SK-N-DZ (cell line): ENCODE data around the gene PIGQ.

ENCODE experiments used
- DNase-seq: peaks from one replicate; pipeline ENCODE4 v3.0.0-alpha.2; 2015; ENCODE audit warnings: low spot score

Gene PIGQ

DNA sequence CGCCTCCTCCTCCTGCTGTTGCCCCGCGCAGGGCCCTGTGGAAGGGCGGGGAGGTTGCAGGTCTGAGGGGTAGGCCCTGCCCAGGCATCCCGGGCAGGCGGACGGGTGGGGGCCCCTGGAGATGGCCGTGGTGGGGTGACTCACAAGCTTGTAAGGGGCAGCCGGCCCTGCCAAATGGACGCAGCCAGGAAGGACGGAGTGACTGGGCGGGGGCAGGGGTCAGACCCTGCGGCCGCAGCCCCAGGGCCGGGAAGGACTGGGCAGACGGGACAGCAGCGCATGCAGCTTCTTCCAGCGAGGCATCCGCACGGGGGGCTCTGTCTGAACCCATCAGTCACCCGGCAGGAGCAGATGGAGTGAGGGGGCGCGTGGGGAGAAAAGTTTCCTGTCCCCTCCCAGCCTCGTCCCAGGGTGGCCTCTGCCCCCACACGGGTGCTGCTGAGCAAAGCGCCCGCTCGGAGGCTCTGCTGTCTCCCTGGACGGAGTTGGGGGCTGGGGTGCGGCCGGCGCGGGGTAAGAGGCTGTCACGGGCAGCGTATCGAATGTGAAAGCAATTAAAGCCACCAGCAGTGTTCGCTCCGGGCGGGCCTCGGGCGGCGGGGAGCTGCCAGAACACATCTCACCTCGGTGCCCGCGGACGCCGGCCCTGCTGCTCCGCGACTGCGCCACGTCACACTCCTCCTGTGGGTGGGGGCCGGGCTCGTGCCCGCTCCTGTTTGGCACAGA, 15.0 kb upstream of the PIGQ start:
- no peak for DNase-seq

DNA sequence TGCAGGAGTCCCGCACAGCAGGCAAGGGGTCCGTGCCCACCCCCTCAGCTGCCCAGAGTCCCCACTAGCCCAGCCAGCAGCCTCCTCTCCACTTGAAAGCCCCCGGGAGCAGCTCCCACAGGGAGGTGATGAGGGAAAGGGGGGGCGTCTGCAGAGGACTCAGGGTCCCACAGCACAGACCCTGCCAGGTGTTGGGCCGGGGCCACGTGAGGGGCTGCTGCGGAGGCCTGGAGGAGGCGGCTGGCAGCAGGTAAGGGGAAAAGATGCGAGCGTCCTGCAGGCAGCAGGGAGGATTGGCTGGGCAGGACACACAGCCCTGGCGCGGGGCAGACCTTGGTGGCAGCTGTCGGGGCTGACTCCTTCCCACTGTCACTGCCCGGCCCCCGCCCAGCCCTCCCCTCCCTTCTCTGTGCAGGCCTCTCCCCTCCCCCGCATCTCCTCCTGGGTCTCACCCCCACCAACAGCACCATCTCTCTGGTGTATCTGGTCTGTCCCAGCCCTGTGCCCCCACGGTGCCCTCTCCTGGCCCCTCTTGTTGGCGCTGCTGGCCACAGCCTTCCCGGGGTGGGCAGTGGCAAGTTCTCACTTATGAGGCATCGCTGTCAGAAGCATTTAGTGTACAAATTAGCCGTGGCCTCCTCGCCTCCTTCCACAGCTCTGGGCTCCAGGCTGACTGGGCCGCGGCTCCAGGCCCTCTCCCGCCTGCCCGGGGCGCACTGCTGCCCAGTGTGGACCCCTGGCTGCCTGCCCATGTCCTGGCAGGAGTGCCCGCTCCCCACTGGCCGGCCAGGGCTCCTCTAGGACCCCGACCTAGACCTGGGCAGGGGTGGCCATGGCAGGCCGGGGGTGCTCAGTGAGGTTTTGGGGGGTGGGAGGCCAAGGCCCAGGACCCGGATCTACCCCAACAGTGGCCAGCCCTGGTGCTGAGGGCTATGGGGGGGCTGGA, 14.0 kb upstream of the PIGQ start:
- no peak for DNase-seq

DNA sequence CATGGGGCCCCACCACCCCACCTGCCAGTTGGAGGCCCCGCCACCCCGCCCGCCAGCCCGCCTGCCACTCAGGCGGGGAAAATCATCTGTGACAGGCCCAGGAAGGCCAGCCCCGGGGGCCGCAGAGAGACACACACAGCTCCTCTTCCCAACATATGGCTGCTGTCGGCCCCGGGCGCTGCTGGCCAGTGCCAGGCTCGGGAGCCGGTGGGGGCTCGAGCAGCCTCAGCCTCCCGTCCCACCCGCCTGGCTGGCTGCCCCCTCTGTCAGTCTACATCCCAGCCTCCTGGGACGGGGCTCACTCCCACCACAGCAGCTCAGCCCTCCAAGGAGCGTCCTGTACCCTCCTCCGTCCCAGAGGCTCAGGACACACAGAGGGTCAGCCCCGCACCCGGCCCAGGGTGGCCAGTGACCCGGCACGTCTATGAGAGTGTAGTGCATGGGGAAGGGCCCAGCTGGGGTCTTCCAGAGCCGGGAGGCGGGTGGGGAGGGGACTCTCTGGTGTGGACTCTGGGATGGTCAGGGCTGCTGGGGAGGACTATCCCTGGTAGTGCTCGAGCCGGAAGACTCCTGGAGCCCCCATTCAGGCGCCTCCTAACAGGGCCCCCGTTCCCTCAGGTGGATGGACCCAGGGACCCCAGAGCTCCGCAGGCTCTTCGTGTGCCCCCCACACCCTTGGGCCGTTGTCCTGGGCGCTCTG, 13.1 kb upstream of the PIGQ start:
- DNase-seq: no peak

DNA sequence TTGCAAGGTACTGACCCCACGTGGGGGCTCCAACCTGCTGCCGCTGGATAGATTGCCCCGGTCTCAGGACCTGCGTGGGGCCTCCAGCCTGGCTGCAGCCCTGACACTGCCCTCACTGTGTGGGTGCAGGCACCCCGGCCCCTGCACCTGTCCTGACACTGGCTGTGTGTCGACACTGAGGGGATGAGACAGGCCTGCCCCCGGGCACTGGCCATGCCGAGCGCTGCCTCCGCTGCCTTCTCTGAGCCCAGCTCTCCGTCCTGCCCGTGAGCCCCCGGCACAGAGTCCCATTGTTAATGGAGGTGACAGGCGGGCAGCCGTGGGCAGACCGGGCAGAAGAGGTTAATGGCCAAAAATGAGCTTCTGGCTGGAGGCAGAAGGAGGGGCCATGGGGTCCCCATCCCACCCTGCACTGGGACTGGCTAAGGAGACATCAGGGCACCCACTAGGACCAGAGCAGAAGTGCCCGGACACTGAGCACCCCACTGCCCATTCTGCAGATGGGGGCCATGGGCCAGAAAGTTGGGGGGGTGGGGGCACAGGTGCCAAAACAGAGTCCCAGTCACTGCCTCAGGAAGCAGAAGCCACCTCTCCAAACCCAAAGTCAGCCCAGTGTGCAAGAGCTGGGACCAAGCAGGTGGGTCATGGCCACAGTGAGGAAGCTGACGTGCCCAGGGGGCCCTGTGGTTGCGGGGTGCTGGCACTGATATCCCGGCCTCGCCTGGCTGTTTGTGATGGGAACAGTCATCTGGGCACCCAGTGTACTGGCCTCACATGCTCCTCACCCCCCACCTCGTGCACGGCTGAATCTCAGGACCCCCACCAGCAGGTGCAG, 12.1 kb upstream of the PIGQ start:
- DNase-seq: no peak

DNA sequence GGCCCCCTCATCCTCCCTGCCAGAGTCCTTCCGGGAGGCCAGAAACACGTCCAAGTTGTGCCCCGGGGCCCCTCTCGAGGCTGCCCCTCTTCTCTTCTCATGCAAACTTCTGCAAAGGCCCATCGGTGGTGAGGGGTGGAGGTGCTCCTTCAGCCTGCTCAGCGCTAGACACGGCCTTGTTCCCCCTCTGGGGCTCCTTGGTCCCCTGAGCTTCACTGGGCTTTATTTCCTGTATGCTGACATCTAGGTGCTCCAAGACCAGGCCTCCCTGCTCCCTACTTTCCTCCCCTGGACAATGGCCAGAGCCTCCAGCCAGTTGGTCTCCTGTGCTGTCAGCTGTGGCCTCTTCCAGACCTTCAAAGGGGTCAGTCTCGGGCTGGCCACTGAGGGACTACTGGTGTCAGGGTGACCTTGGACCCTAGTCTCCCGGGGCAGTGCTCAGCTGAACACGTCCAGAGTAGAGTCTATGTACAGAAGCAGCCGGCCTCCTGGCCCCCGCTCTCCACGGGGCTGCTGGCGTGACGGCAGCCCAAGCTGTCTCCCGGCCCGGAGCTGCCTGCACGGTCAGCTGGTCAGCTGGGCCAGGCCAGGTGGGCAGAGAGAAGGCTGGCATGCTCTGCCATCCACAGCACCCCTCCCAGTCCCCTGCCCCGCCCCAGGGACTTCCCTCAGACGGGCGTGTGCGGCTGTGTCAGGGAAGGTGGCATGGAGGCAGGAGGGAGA, 11.3 kb upstream of the PIGQ start:
- DNase-seq: no peak

DNA sequence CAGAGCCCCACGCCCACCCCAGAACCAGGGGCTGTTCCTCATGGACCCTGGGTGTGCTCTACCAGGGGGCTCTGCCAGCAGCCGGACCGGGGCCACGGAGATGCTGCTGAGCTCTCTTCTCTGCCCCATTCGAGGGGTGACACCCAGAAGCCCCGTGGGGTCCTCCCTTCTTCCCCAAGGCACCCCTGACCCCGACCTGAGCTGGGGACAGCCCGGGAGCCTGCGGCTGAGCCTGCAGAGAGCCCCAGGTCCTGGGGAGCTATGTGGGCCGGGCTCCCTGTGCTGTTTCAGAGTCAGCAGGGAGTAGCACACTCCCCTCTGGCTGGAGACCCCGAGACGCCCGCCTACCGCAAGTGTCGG, 10.8 kb upstream of the PIGQ start:
- DNase-seq: no peak

DNA sequence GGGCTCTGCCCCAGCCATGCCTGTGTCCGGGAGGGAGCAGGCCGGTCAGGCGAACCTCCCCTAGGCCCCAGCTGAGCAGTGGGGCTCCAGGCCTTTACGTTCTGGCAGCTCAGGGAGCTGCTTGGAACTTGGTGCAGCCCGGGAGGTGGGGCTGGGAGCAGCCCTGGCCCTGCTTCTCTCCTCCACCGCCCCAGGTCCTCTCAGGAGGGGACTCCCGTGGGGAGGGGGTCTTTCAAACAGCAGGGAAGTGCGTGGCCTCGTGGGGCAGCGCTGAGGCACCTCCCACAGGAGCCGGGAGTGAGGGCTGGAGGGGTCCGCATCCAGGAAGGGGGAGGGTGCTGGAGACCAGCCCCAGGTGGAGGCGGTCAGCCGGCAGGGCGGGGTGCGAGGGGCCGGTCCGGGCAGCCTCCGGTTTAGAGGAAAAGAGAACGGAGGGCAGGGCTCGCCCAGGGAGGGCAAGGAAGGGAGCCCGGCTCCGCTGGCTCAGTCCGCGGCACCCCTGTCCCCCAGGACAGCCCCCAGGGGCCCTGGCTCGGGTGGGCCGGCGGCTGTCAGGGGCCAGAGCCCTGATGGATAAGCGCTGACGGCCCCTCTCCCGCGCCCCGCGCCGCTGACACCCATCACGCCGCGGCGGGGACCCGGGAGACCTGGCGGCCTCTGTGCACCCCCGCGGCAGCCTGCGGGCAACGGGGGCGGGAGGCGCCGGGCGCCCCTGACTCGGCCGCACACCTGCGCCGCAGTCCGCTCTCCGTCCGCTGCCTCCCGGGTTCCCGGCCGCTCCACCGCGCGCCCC, 10.2 kb upstream of the PIGQ start:
- DNase-seq: no peak

DNA sequence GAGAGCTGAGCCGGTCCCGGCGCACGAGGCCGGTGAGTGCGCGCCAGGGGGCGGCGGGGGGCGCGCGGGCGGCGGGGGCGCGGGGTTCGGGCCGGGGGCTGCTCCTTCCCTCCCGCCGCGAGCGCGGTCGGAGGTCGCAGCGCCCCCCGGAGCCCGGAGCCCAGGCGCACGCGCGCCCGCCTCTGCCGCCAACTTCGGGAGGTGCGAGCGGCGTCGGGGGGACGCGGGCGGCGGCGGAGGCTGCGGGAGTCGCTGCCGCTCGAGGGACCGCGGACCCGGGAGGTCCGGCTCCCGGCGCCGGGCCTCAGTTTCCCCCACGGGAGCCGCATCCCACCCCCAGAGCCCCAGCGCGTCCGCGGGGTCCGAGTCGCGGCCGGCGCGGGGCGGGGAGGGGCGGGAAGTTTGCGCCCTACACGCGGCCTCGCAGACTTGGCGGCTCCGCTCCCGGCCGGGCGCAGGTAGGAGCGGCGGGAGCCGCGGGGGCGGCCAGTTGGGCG, 9.5 kb upstream of the PIGQ start, which contains the start of gene PRR35:
Gene PRR35, plus strand, starts transcription at position 191 of the 497 bp plus-strand sequence. CDS start 2,901 bp downstream, outside the sequence.
- DNase-seq: no peak

DNA sequence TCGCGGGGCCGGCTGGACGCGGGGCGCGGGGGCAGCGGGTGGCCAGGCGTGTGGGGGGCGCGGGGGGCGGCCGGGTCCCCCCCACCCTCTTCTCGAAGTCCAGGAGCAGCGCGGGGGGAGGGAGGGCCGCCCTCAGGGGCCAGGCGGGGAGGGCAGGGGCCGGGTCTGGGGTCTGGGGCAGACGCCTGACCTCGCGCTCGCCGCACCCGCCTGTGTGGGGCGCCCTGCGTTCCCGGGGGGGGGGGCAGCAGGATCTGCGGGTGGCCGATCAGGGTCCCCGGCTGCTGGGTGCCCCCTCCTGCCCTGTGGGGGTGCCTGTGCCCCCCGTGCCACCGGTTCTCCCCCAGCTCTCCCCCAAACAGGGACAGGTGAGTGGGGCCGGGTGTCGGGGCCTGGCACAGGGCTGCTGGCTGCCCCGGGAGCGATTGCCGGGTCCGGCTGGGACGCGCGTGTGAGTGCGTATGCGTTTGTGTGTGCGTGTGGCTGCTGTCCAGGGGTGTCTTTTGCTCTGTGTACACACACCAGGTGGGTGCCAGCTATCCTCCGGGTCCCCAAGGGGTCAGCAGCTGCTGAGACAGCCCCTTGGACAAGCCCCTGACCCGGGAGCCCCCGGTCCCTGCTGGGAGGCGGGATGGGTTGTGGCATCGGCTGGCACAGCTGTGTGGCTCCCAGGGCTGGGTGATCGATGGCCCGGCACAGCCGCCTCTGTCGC, 8.9 kb upstream of the PIGQ start:
- DNase-seq: no peak

DNA sequence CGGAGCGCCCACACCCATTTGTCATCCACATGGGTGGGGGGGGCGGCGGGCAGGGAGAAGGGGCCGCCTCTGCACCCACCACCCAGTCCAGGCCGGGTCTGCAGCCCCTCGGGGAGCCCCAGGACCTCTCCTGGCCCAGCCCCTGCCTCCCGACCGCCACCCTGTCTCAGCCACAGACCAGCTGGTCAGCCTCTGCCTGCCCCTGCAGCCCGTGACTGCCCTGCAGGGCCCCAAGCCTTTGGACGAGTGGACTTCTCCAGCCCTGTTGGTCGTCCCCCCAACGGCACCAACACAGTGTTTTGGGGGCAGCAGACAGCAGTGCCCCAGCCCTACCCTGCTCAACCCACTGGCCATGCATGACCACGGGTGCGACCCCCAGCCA, 8.4 kb upstream of the PIGQ start:
- no peak for DNase-seq

DNA sequence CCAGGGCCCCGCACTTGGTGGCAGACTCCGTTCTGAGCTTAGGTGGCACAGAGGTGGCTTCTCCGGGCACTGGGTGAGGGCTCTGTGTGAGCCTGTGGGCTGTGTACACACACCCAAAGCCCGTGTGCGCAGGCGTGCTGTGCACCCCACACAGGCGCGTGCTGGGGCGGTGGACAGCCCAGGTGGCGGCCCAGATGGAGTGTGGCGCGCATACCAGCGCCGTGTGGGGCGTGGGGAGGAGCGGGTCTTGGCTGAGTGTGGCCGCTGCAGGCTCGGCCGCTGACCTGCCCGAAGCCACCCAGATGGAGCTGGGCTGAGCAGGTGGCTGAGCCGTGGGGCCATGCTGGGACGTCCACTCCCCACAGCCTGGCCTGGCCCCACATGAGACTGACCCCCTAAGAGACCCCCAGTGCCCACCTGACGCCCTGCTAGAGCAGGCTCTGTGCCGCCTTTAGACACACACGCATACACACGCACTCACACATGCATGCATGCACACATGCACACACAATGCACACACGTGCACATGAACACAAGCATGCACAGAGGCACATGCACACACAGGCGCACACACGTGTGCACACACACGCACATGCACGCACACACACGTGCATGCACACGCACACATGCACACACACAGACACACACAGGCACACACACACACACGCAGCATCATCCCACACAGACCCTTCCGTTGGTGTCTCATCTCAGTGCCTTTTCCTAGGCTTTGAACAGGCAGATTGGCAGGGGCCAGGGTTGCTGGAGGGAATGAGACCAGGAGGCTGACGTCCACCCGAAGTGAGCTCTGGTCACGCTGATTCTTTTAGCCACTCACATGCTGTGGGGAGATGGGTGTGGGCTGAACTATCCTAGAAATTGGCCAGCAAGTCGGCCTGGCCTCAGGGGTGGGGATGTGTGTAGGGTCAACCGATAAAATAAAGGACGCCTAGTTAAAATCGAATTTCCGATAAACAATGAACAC, 7.5 kb upstream of the PIGQ start:
- no peak for DNase-seq

DNA sequence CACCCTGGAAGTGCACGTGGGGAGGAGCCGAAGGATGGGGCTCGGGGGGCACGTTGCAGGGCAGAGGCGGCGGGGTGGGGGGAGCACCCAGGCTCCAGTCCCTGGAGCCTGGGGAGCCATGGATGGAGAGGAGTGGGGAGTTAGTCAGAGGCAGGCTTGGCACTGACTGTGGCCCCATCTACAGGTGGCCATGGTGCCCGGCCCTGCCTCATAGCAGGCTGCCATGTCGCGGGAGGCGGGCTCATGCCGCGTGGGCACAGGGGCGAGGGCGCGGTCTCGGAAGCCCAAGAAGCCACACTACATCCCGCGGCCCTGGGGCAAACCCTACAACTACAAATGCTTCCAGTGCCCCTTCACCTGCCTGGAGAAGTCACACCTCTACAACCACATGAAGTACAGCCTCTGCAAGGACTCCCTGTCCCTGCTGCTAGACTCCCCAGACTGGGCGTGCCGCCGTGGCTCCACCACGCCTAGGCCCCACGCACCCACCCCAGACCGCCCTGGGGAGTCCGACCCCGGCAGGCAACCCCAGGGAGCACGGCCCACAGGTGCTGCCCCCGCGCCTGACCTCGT, 6.6 kb upstream of the PIGQ start:
- no peak for DNase-seq

DNA sequence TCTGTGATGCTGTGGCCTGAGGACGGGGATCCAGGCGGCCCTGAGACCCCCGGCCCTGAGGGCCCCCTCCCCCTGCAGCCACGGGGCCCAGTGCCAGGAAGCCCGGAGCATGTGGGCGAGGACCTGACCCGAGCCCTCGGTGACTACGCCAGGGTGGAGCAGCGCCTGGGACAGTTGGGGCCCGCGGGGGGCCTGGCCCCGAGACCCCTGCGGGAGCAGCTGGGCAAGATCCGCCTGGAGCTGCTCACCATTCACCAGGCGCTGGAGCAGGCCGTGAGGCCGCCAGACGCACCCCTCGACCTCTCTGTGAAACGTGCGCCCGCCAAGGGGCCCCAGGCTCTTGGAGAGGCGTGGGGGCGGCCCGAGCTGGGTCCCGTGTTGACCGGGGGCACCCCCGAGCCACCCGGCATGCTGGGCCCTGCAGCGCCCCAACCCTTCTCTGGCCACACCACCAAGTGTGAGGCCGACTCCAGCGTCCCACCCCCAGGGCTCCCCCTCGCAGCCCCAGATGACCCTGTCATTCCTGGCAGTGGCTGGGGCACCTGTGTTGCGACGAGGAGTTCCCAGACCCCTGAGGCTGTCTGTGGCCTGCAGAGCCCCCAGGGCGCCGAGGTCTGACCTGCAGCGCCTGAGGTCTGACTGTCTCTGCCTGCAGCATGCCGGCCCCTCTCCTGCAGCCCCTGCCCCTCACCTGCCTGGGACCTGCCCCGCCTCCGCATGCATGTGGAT, 4.9 kb upstream of the PIGQ start:
- no peak for DNase-seq

DNA sequence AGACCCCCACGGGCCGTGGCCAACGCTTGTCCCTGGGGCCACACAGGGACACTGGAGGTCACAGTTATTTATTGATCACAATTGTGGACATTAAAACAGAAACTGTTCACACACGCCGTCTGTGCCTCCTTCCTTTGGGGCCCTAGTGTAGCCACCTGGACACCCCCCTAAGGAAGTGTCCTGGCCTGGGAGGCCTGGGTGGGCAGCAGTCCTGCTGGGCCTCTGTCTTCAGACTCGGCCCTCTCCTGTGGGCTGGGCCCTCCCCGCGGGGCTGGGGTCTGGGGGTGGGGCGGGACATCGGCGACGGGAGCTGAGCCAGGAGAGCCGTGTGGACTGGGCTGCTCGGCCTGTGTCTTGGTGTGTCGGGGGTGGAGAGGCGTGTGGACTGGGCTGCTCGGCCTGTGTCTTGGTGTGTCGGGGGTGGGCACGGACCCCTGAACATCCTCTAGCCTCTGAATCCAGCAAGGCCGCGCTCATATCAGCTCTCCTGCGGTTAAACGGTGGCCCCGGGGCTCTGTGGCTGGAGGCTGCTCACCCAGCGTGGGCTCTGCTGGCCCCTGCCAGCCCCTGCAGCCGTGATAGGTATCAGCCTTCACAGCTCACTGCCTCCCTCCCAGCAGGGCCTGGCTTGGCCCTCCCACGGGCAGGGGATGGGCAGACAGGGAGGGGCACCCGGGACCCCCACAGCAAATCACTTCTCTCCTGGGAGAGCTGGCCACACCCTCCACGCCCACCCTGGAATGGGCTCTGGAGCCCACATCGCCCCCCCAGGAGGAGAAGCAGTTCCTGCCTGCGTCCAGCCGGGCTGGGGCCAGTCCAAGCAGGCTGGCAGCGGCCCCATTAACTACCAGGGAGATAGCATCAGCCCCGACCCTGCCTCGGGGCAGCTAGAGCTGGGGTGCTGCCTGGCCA, 4.1 kb upstream of the PIGQ start:
- peak; percentile 71 for DNase-seq
